Spleen (tissue), 7 donors: Measurements from ENCODE around the gene TEX2.
A peak's percentile ranks its signal among the peaks of the same experiment; 100 is the strongest.

Source experiments
- CTCF ChIP-seq, 11 experiments: fragments of 200-600 bp in 7 of 11; fragments of 450-650 bp in 4 of 11; sonication (generic) in 4 of 11; IDR thresholded peaks in 8 of 11; conservative IDR thresholded peaks in 3 of 11; 1 replicate in 7 of 11; 2 replicates in 4 of 11; pipeline versions ENCODE4 v1.4.0 to v1.8.0; 2016 to 2021; ENCODE audit warnings: antibody characterized with exemption in 11 of 11, inconsistent platforms in 4 of 11, mild to moderate bottlenecking in 1 of 11
- POLR2A ChIP-seq, 3 donors: fragments of 450-650 bp; IDR thresholded peaks; one replicate each; pipeline ENCODE4 v1.5.1; 2017; ENCODE audit warnings: antibody characterized with exemption in 3 of 3, mild to moderate bottlenecking in 1 of 3
- POLR2AphosphoS5 ChIP-seq, 3 donors: sonication (generic); formaldehyde crosslinking; IDR thresholded peaks; one replicate each; pipeline ENCODE4 v1.5.1; 2017; ENCODE audit warnings: antibody characterized with exemption in 3 of 3
- donor health status: DM: no; HTN: no; CAD: no; lungs with moderate emphysema.
- donor health status: DM: no; HTN: no; CAD: no.
- donor health status: DM: no; HTN: no; CAD: no.

- peak in 1 of 3 donors; percentile 43 for TF ChIP-seq POLR2AphosphoS5 (IDR thresholded peaks at IDR 0.05)
- no peak for TF ChIP-seq CTCF (IDR thresholded peaks at IDR 0.05 in 8 of 11, conservative IDR thresholded peaks at IDR 0.05 in 3 of 11)
- TF ChIP-seq POLR2A (IDR thresholded peaks at IDR 0.05) = no peak
These were observed 59.4 kb downstream of the TEX2 start for GRCh38 chr17:64203630-64204029.
